Endodermal cell (in vitro differentiated cells): ENCODE measurements around the gene CLEC18B. TPM values are rescaled to one million over a fixed set of nuclear protein-coding genes. Genes with fewer than 3 reads are reported as not detected.

Experiments used
- DNase-seq: peaks from one replicate; pipeline ENCODE4 v3.0.0-alpha.2; 2017
- H3K27ac ChIP-seq: 2 replicates; pipeline ENCODE4 v1.5.1; 2013; ENCODE audit warnings: mild to moderate bottlenecking, low read depth, low read length, moderate library complexity
- H3K27me3 ChIP-seq: 2 replicates; pipeline ENCODE4 v1.6.1; 2013; ENCODE audit warnings: mild to moderate bottlenecking, low read length, moderate library complexity; ENCODE audit not compliant: insufficient read depth, control insufficient read depth, poor library complexity, severe bottlenecking
- H3K36me3 ChIP-seq: 2 replicates; pipeline ENCODE4 v1.7.0; 2013; ENCODE audit warnings: mild to moderate bottlenecking, low read length, moderate library complexity; ENCODE audit not compliant: control insufficient read depth, insufficient read depth
- H3K4me1 ChIP-seq: one replicate; pipeline ENCODE4 v1.7.0; 2013; ENCODE audit warnings: low read length; ENCODE audit not compliant: control insufficient read depth, insufficient read depth
- H3K4me3 ChIP-seq: 2 replicates; pipeline ENCODE4 v1.5.1; 2013; ENCODE audit warnings: mild to moderate bottlenecking, low read length, moderate library complexity
- H3K9ac ChIP-seq: 2 replicates; pipeline ENCODE4 v1.6.1; 2013; ENCODE audit warnings: mild to moderate bottlenecking, low read length, moderate library complexity; ENCODE audit not compliant: poor library complexity, severe bottlenecking; ENCODE audit errors: extremely low read depth
- H3K9me3 ChIP-seq: 2 replicates; pipeline ENCODE4 v1.6.1; 2013; ENCODE audit warnings: mild to moderate bottlenecking, low read length, moderate library complexity; ENCODE audit not compliant: control insufficient read depth
- H3K27ac Mint-ChIP-seq: 2 replicates; pipeline ENCODE4 v1.8.0; 2020; ENCODE audit warnings: mixed read lengths
- H3K27me3 Mint-ChIP-seq: 2 replicates; pipeline ENCODE4 v1.8.0; 2021; ENCODE audit warnings: mild to moderate bottlenecking, mixed read lengths; ENCODE audit not compliant: insufficient read depth
- H3K36me3 Mint-ChIP-seq: 2 replicates; pipeline ENCODE4 v1.8.0; 2020; ENCODE audit warnings: low read depth, mixed read lengths
- H3K4me1 Mint-ChIP-seq: 2 replicates; pipeline ENCODE4 v1.8.0; 2020; ENCODE audit warnings: mixed read lengths
- H3K4me3 Mint-ChIP-seq: 2 replicates; pipeline ENCODE4 v1.8.0; 2020; ENCODE audit warnings: mild to moderate bottlenecking, moderate library complexity, mixed read lengths
- H3K9me3 Mint-ChIP-seq: 2 replicates; pipeline ENCODE4 v1.8.0; 2020; ENCODE audit warnings: mild to moderate bottlenecking, mixed read lengths
- WGBS, 2 experiments: methylation state at CpG; one replicate each; pipeline versions ENCODE4 v1.1.5 to v1.1.7; 2013; ENCODE audit warnings: missing lambda C conversion rate in 2 of 2, mixed read lengths in 1 of 2; ENCODE audit not compliant: insufficient coverage in 1 of 2, insufficient read length in 1 of 2; 5-methylcytosine and 5-hydroxymethylcytosine counted together
- total RNA-seq, 2 donors: library from RNA; stranded (reverse); fragmentation: NEBNext Ultra II Directional in 1 of 2; extraction: Animal tissue kit (Norgen Biotek cat#: 25700) in 1 of 2; gene quantifications; 2 replicates in 1 of 2; 3 replicates in 1 of 2; pipeline ENCODE4 v1.2.1, GENCODE V29; 2021
- TF ChIP-seq, protein P1 (sequence below): fragments of 200-600 bp; sonication (generic); conservative IDR thresholded peaks from 2 replicates; pipeline ENCODE4 v1.5.0; 2021; ENCODE audit warnings: antibody characterized with exemption, mild to moderate bottlenecking

The CLEC18B gene
- total RNA-seq, 2 donors from 2014 or later = not detected

DNA sequence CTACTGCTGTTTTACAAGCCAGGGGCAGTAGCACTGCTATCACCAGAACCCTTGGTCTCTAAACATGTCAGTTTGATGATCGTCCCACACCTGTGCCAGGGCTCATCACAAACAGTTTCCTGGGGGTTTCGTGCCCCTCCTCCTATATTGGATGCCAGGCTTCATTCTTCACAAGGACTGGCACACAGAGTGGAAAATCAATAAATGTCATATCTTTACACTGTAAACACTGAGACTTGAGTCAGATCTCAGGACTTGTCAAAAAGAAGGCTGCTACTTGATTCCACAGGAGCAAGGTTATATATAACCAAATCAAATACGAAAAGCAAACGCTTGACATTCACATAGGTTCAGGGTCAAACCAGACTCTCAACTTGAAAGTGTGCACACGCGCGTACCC lies 39.3 kb upstream of the CLEC18B start:
- TF ChIP-seq, protein P1, sequence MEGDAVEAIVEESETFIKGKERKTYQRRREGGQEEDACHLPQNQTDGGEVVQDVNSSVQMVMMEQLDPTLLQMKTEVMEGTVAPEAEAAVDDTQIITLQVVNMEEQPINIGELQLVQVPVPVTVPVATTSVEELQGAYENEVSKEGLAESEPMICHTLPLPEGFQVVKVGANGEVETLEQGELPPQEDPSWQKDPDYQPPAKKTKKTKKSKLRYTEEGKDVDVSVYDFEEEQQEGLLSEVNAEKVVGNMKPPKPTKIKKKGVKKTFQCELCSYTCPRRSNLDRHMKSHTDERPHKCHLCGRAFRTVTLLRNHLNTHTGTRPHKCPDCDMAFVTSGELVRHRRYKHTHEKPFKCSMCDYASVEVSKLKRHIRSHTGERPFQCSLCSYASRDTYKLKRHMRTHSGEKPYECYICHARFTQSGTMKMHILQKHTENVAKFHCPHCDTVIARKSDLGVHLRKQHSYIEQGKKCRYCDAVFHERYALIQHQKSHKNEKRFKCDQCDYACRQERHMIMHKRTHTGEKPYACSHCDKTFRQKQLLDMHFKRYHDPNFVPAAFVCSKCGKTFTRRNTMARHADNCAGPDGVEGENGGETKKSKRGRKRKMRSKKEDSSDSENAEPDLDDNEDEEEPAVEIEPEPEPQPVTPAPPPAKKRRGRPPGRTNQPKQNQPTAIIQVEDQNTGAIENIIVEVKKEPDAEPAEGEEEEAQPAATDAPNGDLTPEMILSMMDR = no peak
- DNase-seq = no peak
- Histone ChIP-seq H3K4me1 (no peaks in the 10 kb centered on the region), H3K27me3 (no peaks in the 10 kb centered on the region), H3K36me3 (peaks cover 86% of the 10 kb centered on the region), H3K9me3 (no peaks in the 10 kb centered on the region), H3K4me3 (no peak overlapping the region), H3K9ac (no peak overlapping the region), H3K27ac (no peak overlapping the region)
- Mint-ChIP-seq H3K27me3 (no peaks in the 10 kb centered on the region), H3K36me3 (peaks cover 85% of the 10 kb centered on the region), H3K4me1 (no peaks in the 10 kb centered on the region), H3K9me3 (no peaks in the 10 kb centered on the region), H3K4me3 (no peak overlapping the region), H3K27ac (no peak overlapping the region)
- WGBS, 2 experiments = 97 to 98% methylated on average over 7 of the region's 7 CpGs

DNA sequence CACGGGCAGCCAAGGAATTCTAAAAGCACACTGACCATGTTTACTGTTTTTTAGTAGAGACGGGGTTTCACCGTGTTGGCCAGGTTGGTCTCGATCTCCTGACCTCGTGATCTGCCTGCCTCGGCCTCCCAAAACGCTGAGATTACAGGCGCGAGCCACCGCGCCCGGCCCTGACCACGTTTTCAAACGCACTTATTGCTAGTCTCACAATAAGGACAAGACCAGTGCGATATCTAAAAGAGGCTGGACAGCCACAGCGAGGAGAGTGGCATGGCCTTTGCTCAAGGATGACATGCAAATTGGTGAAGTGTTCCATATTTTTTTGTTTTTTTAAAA lies 35.0 kb upstream of the CLEC18B start:
- TF ChIP-seq, protein P1 = no peak
- Histone ChIP-seq H3K9ac (no peak overlapping the region), H3K36me3 (peaks cover 73% of the 10 kb centered on the region), H3K4me1 (no peaks in the 10 kb centered on the region), H3K27ac (no peak overlapping the region), H3K9me3 (no peaks in the 10 kb centered on the region), H3K27me3 (no peaks in the 10 kb centered on the region), H3K4me3 (no peak overlapping the region)
- Mint-ChIP-seq H3K36me3 (peaks cover 79% of the 10 kb centered on the region), H3K27me3 (no peaks in the 10 kb centered on the region), H3K9me3 (no peaks in the 10 kb centered on the region), H3K4me3 (no peak overlapping the region), H3K27ac (no peak overlapping the region), H3K4me1 (no peaks in the 10 kb centered on the region)
- DNase-seq = no peak
- WGBS, 2 experiments = 94 to 97% methylated on average over 16 of the region's 16 CpGs

DNA sequence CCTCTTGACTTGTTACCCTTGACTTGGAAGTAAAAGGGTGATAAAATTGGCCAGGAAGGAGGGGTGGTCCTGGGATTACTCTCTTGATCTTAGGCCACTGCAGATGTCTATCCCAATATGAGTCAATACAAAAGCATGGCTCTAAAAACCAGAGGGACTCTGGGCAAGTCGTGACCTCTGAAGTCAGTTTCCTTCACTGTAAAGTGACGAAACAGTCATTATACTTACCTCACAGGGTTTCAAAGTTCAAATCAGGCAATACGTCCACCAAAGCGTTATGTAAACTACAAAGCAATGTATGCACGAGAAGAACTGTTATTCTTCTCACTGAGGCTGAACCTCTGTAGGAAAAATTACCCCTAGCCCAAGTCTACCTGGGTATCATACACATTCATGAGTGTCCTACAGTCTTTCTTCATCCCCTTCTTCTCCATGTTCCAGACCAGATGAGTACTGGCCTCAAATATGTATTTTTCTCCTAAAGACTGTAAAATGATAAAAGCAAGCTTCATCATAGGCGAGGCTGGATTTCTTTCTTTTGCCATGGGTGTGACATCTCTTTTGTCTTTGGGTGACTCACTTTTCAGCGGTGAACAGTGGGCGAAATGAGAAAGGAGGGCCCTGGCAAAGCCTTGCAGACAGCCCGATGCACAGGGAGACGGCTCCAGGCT lies 34.5 kb upstream of the CLEC18B start:
- 96% methylated on average over 9 to 10 of the region's 10 CpGs for WGBS, 2 experiments

More for the DNA sequence above, 34.5 kb upstream of the CLEC18B start:
- H3K4me3 Mint-ChIP-seq = no peak overlapping the region
- no peak overlapping the region for H3K4me3 ChIP-seq
- DNase-seq = no peak
- H3K9ac ChIP-seq = no peak overlapping the region
- no peaks in the 10 kb centered on the region for H3K27me3 ChIP-seq
- no peaks in the 10 kb centered on the region for H3K4me1 Mint-ChIP-seq
- H3K27ac ChIP-seq = peak overlapping the region; percentile 36
- peaks cover 80% of the 10 kb centered on the region for H3K36me3 Mint-ChIP-seq
- H3K27me3 Mint-ChIP-seq = no peaks in the 10 kb centered on the region
- H3K9me3 ChIP-seq = no peaks in the 10 kb centered on the region
- H3K36me3 ChIP-seq = peaks cover 76% of the 10 kb centered on the region
- H3K27ac Mint-ChIP-seq = no peak overlapping the region
- TF ChIP-seq, protein P1 = no peak
- no peaks in the 10 kb centered on the region for H3K4me1 ChIP-seq
- H3K9me3 Mint-ChIP-seq = no peaks in the 10 kb centered on the region
